HEK293 (cell line): ENCODE results near the gene TMA7B.

Source experiments
- BCL11A ChIP-seq: fragments of 450-650 bp; formaldehyde crosslinking; IDR thresholded peaks from 2 replicates; pipeline ENCODE4 v1.5.1; 2016; ENCODE audit warnings: low read depth, missing biosample characterization, missing genetic modification characterization
- CTCF ChIP-seq: fragments of 450-650 bp; formaldehyde crosslinking; IDR thresholded peaks from 2 replicates; pipeline ENCODE4 v1.5.1; 2016; ENCODE audit warnings: missing biosample characterization, missing genetic modification characterization
- ELK4 ChIP-seq: IDR thresholded peaks from 2 replicates; pipeline ENCODE4 v1.6.1; 2011; ENCODE audit warnings: mild to moderate bottlenecking, low read depth, low read length, borderline replicate concordance
- PRDM10 ChIP-seq: fragments of 450-650 bp; formaldehyde crosslinking; IDR thresholded peaks from 2 replicates; pipeline ENCODE4 v1.5.1; 2016; ENCODE audit warnings: missing biosample characterization, missing genetic modification characterization
- REST ChIP-seq: fragments of 450-650 bp; formaldehyde crosslinking; IDR thresholded peaks from 2 replicates; pipeline ENCODE4 v1.5.1; 2016; ENCODE audit warnings: missing biosample characterization, missing genetic modification characterization
- ZBTB20 ChIP-seq: fragments of 450-650 bp; formaldehyde crosslinking; IDR thresholded peaks from 2 replicates; pipeline ENCODE4 v1.5.1; 2016; ENCODE audit warnings: missing biosample characterization, missing genetic modification characterization
- ZNF221 ChIP-seq: fragments of 450-650 bp; formaldehyde crosslinking; IDR thresholded peaks from 2 replicates; pipeline ENCODE4 v1.5.1; 2017; ENCODE audit warnings: missing biosample characterization, missing genetic modification characterization, borderline replicate concordance

GRCh38 chr22:39956932-39957664 is 3.1 kb upstream of the TMA7B start:
- TF ChIP-seq CTCF (tag by site-specific recombination) (no peak), BCL11A (tag by site-specific recombination) (no peak), REST (tag by site-specific recombination) (no peak), ZBTB20 (no peak), ELK4 (no peak), ZNF221 (no peak), PRDM10 (tag by site-specific recombination) (no peak)
